Measurements from ENCODE around the gene MICU1.

- TF ChIP-seq ZNF8 (CRISPR knock-in tag; IDR thresholded peaks at IDR 0.05) (no peak), CSDC2 (CRISPR knock-in tag; IDR thresholded peaks at IDR 0.05) (no peak), CREB5 (CRISPR knock-in tag; IDR thresholded peaks at IDR 0.05; ENCODE audit: low read depth) (no peak), ZNF565 (CRISPR knock-in tag; conservative IDR thresholded peaks at IDR 0.05; ENCODE audit: low read depth) (no peak), ESRRG (CRISPR knock-in tag; IDR thresholded peaks at IDR 0.05) (no peak), ZFP3 (CRISPR knock-in tag; IDR thresholded peaks at IDR 0.05) (no peak)
Observed at GRCh38 chr10:72523062-72523461, 102.8 kb downstream of the MICU1 start.
